IMR-90 (cell line): ENCODE measurements around the gene CORO1C. TPM values are rescaled to one million over a fixed set of nuclear protein-coding genes. Genes with fewer than 3 reads are reported as not detected.

Experiments used
- ATAC-seq: fragments of 200-7000 bp; cut with Tn5 transposase; 2 replicates; pipeline ENCODE4 v1.9.1; 2020; ENCODE audit warnings: low read depth, mild to moderate bottlenecking, moderate library complexity
- BruUV-seq: library from RNA; stranded (reverse); fragments of 400-500 nt; replicated peaks from 2 replicates; lab custom pipeline; 2021; lab: Mats Ljungman, UMichigan
- CTCF ChIA-PET: fragments of 300-600 bp; formaldehyde crosslinking; extraction: SDS; loops from one replicate; lab custom pipeline; 2021; ENCODE audit warnings: antibody characterized with exemption; lab: Yijun Ruan, JAX
- POLR2A ChIA-PET: fragments of 300-600 bp; sonication (Branson Sonifier 250); formaldehyde crosslinking; loops from one replicate; lab custom pipeline; 2022; ENCODE audit warnings: antibody characterized with exemption; ENCODE audit not compliant: unreplicated experiment; lab: Charles Lee
- DNase-seq: peaks from one replicate; pipeline ENCODE4 v3.0.0; 2013
- H2AFZ ChIP-seq: replicated peaks from 2 replicates; pipeline ENCODE3; 2013; ENCODE audit warnings: low read length, mild to moderate bottlenecking; ENCODE audit not compliant: poor library complexity
- H2AK5ac ChIP-seq: 2 replicates; pipeline ENCODE4 v1.6.1; 2013; ENCODE audit warnings: low read depth, low read length, inconsistent platforms
- H2AK9ac ChIP-seq: replicated peaks from 2 replicates; pipeline ENCODE3; 2013; ENCODE audit warnings: mild to moderate bottlenecking, low read depth, low read length, moderate library complexity; ENCODE audit not compliant: poor library complexity
- H2BK120ac ChIP-seq: 2 replicates; pipeline ENCODE4 v1.6.1; 2013; ENCODE audit warnings: low read depth, low read length, inconsistent platforms
- H2BK15ac ChIP-seq: 3 replicates; pipeline ENCODE4 v1.6.1; 2013; ENCODE audit warnings: low read depth, low read length, inconsistent platforms
- H2BK20ac ChIP-seq: 2 replicates; pipeline ENCODE4 v1.6.1; 2013; ENCODE audit warnings: low read depth, mild to moderate bottlenecking, inconsistent platforms, low read length, moderate library complexity
- H2BK5ac ChIP-seq: 2 replicates; pipeline ENCODE4 v1.6.1; 2013; ENCODE audit warnings: mild to moderate bottlenecking, low read depth, low read length, inconsistent platforms; ENCODE audit not compliant: poor library complexity, severe bottlenecking
- H3K14ac ChIP-seq: replicated peaks from 2 replicates; pipeline ENCODE4 v1.6.1; 2013; ENCODE audit warnings: low read depth, low read length, inconsistent platforms
- H3K18ac ChIP-seq: 2 replicates; pipeline ENCODE4 v1.6.1; 2013; ENCODE audit warnings: low read depth, low read length, control low read depth
- H3K23ac ChIP-seq: 2 replicates; pipeline ENCODE4 v1.6.1; 2013; ENCODE audit warnings: low read depth, low read length, inconsistent platforms
- H3K27ac ChIP-seq: 2 replicates; pipeline ENCODE4 v1.5.1; 2013; ENCODE audit warnings: mild to moderate bottlenecking, control low read depth, low read length; ENCODE audit not compliant: insufficient read depth
- H3K27me3 ChIP-seq: 2 replicates; pipeline ENCODE4 v1.6.1; 2013; ENCODE audit warnings: low read length; ENCODE audit not compliant: control insufficient read depth, insufficient read depth
- H3K36me3 ChIP-seq: 2 replicates; pipeline ENCODE4 v1.6.1; 2013; ENCODE audit warnings: low read length, mixed read lengths; ENCODE audit not compliant: control insufficient read depth, insufficient read depth
- H3K4ac ChIP-seq: 2 replicates; pipeline ENCODE4 v1.6.1; 2013; ENCODE audit warnings: low read depth, low read length, inconsistent platforms
- H3K4me1 ChIP-seq: 2 replicates; pipeline ENCODE4 v1.6.1; 2013; ENCODE audit warnings: low read length, mixed read lengths; ENCODE audit not compliant: control insufficient read depth, insufficient read depth
- H3K4me2 ChIP-seq: 2 replicates; pipeline ENCODE4 v1.6.1; 2013; ENCODE audit warnings: low read depth, mild to moderate bottlenecking, control low read depth, low read length, moderate library complexity
- H3K4me3 ChIP-seq: 2 replicates; pipeline ENCODE4 v1.5.1; 2013; ENCODE audit warnings: low read depth, mild to moderate bottlenecking, control low read depth, low read length, moderate library complexity; ENCODE audit not compliant: insufficient read depth
- H3K56ac ChIP-seq: 2 replicates; pipeline ENCODE4 v1.6.1; 2013; ENCODE audit warnings: low read length, inconsistent platforms; ENCODE audit not compliant: insufficient read depth; ENCODE audit errors: extremely low read depth
- H3K79me1 ChIP-seq, 2 experiments: 2 replicates each; pipeline ENCODE4 v1.6.1; 2013; ENCODE audit warnings: low read length in 2 of 2, inconsistent platforms in 1 of 2, low read depth in 1 of 2
- H3K9ac ChIP-seq: 2 replicates; pipeline ENCODE4 v1.6.1; 2013; ENCODE audit warnings: low read depth, low read length, control low read depth
- H3K9me1 ChIP-seq: 2 replicates; pipeline ENCODE4 v1.6.1; 2013; ENCODE audit warnings: low read length, inconsistent platforms; ENCODE audit not compliant: insufficient read depth
- H3K9me3 ChIP-seq: 2 replicates; pipeline ENCODE4 v1.6.1; 2013; ENCODE audit warnings: low read length; ENCODE audit not compliant: control insufficient read depth, insufficient read depth
- H4K20me1 ChIP-seq: 2 replicates; pipeline ENCODE4 v1.6.1; 2013; ENCODE audit warnings: low read length, inconsistent platforms; ENCODE audit not compliant: insufficient read depth
- H4K5ac ChIP-seq: 2 replicates; pipeline ENCODE4 v1.6.1; 2013; ENCODE audit warnings: mild to moderate bottlenecking, low read depth, low read length, control low read depth
- H4K8ac ChIP-seq, 2 experiments: 2 replicates each; pipeline ENCODE4 v1.6.1; 2013; ENCODE audit warnings: low read depth in 2 of 2, low read length in 2 of 2, control low read depth in 1 of 2, inconsistent platforms in 1 of 2
- H4K91ac ChIP-seq: 2 replicates; pipeline ENCODE4 v1.6.1; 2013; ENCODE audit warnings: low read depth, low read length, inconsistent platforms; ENCODE audit not compliant: insufficient read depth
- CEBPB ChIP-seq: IDR thresholded peaks from 2 replicates; pipeline ENCODE4 v1.6.1; 2012; ENCODE audit warnings: low read depth, low read length, improper control_type of control experiment
- WGBS, 2 experiments: methylation state at CpG; one replicate each; pipeline versions ENCODE4 v1.1.5 to v1.1.7; 2013; ENCODE audit warnings: missing lambda C conversion rate in 2 of 2; ENCODE audit not compliant: insufficient read length in 1 of 2; ENCODE audit errors: extremely low coverage in 2 of 2; 5-methylcytosine and 5-hydroxymethylcytosine counted together
- dilution Hi-C: fragments of 300-500 bp; cut with HindIII; formaldehyde crosslinking; loops from one replicate; pipeline ENCODE4 v1.14.3; 2018; ENCODE audit warnings: low sequenced_read_pairs; ENCODE audit not compliant: unreplicated experiment
- in situ Hi-C: fragments of 300-500 bp; cut with MboI; formaldehyde crosslinking; loops from 3 replicates; pipeline ENCODE4 v1.14.3; 2019; ENCODE audit warnings: low sequenced_read_pairs, inconsistent platforms, mixed read lengths
- intact Hi-C: fragments of 100-400 bp; cut with micrococcal nuclease; formaldehyde crosslinking; loops from 2 replicates; pipeline ENCODE4 v1.10.0; 2022
- polyA plus RNA-seq, 3 experiments: library from polyadenylated mRNA; depleted of rRNA; stranded (reverse); fragments of >200 nt; gene quantifications; 2 replicates each; pipeline ENCODE4 v1.2.3, GENCODE V29; 2012; ENCODE audit warnings: low replicate concordance in 1 of 3
- total RNA-seq: library from RNA; depleted of rRNA; stranded (reverse); fragments of >200 nt; gene quantifications from 2 replicates; pipeline ENCODE4 v1.2.3, GENCODE V29; 2012

CORO1C gene
- total and polyA plus RNA-seq, 2 of the 4 experiments (the other 2 are of a cell fraction) = 675 to 1,100 TPM

DNA sequence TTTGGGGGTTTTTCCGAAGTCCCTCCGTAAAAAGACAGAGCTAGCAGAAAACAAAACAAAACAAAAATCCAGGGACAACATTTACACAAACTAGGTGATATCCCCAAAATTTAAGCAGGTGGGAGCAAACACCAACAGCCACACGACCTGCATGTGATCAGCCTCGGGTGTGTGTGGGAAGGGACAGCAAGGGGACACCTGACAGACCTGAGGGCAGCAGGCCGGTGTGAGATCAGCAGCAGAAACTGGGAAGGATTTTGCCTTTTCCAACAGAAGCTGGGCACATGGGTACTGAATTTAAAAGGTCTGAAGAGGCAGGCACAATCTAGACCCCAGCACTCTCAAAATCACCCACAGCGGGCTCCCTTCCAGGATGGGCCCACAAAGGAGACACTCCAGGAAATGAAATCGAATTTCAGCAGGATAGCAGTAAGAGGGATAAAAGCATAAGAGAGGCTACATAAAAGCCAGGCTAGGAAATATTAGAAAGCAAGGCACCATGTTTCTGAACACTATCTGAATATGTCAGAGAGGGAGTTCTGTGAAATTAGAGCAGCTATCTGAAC is 61.2 kb downstream of the CORO1C start:
- H4K8ac ChIP-seq = 0 out of 4 replicates have a peak overlapping the region, but pooled peaks of 1 of the 2 experiments have one; percentile 31
- no peak for DNase-seq
- WGBS, 2 experiments = no CpG with 5 or more reads among the region's 7 CpGs
- H3K9me3 ChIP-seq = no peaks in the 10 kb centered on the region
- peak overlapping the region; percentile 19; the same call in 1 of the 2 replicates for H4K5ac ChIP-seq
- H3K4me1 ChIP-seq = peaks cover 23% of the 10 kb centered on the region
- no peak for TF ChIP-seq CEBPB
- H3K9me1 ChIP-seq = peaks cover 7% of the 10 kb centered on the region
- H3K9ac ChIP-seq = no peak overlapping the region
- in situ Hi-C loops (no loop called here), dilution Hi-C loops (no loop called here), intact Hi-C loops (no loop called here)
- no peak overlapping the region for H2AFZ ChIP-seq
- peaks cover 82% of the 10 kb centered on the region for H4K20me1 ChIP-seq
- no peak overlapping the region for H2BK20ac ChIP-seq
- BruUV-seq = no TSS peak
- ATAC-seq = no peak
- no peak overlapping the region for H3K4me2 ChIP-seq
- no peak overlapping the region for H2AK5ac ChIP-seq
- no peaks in the 10 kb centered on the region for H3K27me3 ChIP-seq
- no peak overlapping the region; the same call in 1 of the 2 replicates for H3K14ac ChIP-seq
- no peak overlapping the region for H2BK15ac ChIP-seq
- no peak overlapping the region for H3K4ac ChIP-seq
- no peak overlapping the region for H3K4me3 ChIP-seq
- H3K36me3 ChIP-seq = peaks cover 16% of the 10 kb centered on the region
- ChIA-PET POLR2A (no interaction called here), CTCF (interaction anchor here (0.9 kb wide), 1 partner anchor 15 kb away, joined by 3 read pairs; no protein-coding TSS in a partner anchor)
- no peak overlapping the region for H3K18ac ChIP-seq
- no peak overlapping the region for H2AK9ac ChIP-seq
- H2BK120ac ChIP-seq = no peak overlapping the region
- no peak overlapping the region for H4K91ac ChIP-seq
- H3K23ac ChIP-seq = no peak overlapping the region; the same call in 1 of the 2 replicates
- H3K79me1 ChIP-seq = peaks cover 0 to 51% of the 10 kb centered on the region in 2 experiments; a peak in 2 of 4 replicates
- peak overlapping the region; percentile 55; the same call in 1 of the 2 replicates for H3K27ac ChIP-seq
- peak overlapping the region; percentile 18 for H2BK5ac ChIP-seq
- H3K56ac ChIP-seq = no peak overlapping the region
